Dermis blood vessel endothelial cell (primary cell): ENCODE data around the gene AGPAT1. TPM values are rescaled to one million over a fixed set of nuclear protein-coding genes. Genes with fewer than 3 reads are reported as not detected.

Experiments
- DNase-seq: peaks from one replicate; pipeline ENCODE4 v3.0.0; 2010
- total RNA-seq: library from RNA; depleted of rRNA; stranded (reverse); fragments of >200 nt; gene quantifications from 2 replicates; pipeline ENCODE4 v1.2.3, GENCODE V29; 2014

AGPAT1 gene
- total RNA-seq, 1 donor from 2014 or later: 9.5 TPM

DNA sequence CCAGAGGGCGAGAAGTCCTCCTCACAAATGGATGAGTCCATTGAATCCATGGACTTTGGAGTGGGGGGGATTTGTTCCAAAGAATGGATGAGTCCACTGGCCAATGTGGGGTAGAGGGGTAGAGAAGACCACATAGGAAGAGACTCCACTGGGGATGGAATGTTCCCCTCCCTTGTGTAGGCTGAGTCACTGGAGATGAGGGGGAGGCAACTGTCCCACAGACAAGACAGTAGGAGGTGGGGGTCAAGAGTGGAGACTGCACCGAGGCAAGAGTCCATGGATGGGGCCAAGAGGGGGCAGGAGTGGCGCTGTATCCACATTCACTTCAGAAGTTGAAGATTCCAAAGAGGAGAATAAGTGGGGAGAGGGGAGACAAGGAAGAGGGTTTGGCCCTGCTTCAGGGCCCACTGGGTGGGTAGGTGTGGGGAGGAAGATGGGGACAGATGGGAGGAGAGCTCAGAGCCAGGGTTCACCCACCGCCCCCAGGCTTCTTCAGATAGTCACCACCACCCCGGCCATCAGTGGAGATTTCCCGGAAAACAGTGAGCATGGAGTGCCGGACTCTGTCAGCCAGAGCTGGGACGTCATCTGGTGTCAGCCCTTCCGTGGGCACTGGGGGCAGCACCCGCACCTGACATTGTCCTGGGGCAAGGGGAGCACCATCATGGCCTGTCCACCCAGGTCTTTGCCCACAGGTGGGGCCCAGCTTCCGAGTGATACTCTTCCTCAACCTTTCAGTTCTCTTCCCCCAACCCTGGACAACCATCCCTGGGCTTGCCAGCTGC lies 6.9 kb downstream of the AGPAT1 start:
- no peak for DNase-seq

DNA sequence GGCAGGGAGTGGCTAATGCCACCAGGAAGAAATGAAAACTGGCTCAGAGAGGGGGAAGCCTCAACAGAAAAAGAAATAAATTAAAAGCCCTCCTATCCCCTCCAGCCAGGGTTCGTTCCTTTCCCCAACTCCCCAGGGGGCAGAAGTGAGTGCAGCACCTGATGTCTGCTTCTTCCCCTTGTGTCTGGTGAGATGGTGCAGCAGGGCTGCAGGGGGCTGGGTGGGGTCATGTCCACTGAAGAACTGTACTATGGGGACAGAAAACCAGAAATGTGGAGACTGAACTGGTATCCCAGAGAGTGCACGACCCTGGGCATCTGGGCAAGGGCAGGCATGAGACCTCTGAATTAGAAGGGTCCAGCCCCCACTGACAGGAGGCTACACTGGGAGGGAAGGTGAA lies 7.5 kb downstream of the AGPAT1 start:
- no peak for DNase-seq

DNA sequence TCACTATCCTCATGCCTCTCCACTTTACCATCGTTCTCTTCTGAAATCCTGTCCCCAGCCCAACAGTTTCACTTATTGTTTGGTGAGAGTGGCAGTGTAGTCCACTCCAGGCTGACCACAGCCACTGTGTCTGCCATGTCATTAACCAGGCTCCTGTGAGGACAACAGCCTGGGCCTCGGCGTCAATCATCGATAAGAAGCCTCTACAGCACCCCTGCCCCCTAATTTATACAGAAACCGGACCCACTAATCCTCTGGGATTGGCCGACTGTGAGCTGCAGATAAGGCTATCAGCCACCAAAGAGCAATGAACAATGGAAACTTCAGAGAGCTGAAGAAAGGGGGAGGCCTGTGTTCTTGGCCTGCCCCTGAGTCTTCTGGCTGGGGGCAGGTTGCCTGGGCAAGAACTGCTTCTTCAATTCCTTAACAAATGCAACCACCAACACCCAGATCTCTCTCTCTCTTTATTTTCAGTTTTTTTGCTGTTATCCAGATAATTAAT lies 8.1 kb downstream of the AGPAT1 start:
- DNase-seq: no peak

DNA sequence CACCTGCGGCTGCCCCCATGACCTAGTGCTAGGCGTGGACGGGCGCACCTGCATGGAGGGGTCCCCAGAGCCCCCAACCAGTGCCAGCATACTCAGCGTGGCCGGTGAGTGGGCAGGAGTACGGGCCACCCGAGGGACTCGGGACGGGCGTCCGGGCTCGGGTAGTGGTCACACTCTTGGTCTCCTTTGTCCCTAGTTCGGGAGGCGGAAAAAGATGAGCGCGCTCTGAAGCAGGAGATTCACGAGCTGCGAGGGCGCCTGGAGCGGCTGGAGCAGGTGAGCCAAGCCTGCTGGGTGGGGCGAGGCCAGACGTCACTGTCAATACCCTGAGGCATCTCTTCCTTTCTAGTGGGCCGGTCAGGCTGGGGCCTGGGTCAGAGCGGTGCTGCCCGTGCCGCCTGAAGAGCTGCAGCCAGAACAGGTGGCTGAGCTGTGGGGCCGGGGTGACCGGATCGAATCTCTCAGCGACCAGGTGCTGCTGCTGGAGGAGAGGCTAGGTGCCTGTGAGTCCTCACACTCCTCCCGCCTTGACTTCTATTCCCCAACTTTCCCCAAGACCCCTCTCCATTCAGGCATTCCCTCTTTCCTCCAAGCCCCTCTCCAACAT lies 8.6 kb downstream of the AGPAT1 start:
- DNase-seq: no peak

DNA sequence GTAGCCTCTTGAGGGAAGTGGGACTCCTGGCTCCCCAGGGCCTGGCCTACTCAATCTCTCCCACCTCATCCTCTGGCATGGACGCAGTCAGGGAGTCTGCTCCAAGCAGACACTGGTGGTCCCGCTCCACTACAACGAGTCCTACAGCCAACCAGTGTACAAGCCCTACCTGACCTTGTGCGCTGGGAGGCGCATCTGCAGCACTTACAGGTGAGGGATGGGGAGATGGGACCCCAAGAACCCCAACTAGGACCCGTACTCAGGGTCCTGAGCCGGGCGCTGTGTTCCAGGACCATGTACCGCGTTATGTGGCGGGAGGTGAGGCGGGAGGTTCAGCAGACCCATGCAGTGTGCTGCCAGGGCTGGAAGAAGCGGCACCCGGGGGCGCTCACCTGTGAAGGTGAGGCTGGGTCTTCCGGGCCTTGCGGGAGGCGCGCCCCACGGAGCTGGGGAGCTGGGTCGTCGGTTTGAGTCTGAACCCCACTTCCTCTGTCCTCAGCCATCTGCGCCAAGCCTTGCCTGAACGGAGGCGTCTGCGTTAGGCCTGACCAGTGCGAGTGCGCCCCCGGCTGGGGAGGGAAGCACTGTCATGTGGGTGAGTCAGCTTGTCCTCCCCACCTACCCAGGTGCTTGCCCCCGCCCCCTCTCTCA lies 9.3 kb downstream of the AGPAT1 start:
- no peak for DNase-seq

DNA sequence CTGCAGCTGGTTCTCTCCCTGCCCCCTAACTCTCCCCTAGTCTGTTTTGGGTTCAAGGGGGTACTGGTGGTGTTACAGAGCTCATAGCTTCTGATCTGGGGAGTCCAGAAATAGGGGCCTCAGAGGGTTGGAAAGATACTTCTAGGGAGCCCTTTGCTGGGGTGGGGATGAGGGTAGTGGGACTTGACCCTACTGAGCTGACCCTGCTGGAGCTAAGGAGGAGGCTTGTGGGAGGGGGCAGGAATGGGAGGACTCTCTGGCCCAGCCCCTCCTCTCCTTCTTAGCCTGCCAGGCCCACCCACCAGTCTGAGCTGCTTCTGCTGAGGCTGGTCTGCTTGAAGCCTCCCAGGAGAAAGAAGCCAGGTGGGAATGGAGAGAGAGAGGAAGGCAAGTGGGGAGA lies 11.6 kb downstream of the AGPAT1 start, which contains the start of gene EGFL8:
Gene EGFL8, plus strand, starts transcription at position 301 of the 400 bp plus-strand sequence. CDS start 1,571 bp downstream, outside the sequence.
- DNase-seq: no peak

DNA sequence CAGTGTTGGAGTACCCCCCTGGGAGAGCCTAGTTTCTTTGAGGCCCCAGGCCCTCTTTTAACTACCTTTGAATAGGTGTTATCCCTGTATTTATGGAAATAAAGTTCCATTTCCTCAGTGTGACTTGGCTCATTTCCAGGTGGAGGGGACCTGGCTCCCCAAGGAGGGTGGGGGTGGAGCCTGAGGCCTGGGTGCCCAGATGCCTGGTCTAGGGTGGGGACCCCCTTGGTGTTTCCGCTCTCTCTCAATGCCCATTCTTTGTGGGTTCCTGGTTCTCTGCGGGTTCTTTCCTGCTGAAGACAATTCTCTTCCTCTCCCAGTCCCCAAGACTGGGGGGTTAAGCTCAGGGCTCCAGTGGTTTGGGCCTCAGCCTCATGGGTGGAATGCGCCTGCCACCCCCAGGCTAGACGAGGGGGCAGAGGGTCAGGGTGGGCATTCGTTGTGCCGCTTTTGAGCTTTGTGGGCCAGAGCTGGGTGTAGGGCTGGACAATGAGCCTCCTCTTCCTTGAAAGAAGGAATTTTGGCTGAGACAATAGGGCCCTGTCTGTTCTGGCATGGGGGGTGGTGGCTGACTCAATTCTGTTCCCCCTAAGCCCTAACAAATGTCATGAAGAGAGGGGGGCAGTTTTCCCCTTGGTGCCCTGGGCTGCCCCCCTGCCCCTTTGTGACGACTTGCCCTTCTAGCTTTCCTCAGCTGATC lies 12.2 kb downstream of the AGPAT1 start:
- no peak for DNase-seq

DNA sequence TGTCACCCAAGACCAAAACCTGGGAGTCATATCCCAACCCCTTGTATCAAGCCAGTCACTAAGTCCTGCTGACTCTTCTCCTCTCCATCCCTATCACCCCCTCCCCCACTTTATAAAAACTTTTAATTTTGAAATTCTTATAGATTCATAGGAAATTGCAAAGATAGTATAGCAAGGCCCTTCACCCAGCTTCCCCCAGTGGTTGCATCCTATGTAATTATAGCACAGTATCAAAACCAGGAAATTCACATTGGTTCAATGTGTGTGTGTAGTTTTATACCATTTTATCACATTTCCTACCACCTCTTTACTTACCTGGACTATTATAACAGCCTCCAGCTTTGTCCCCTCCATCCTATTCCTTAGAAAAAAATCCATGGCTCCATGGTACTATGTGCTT lies 17.8 kb downstream of the AGPAT1 start:
- DNase-seq: no peak

DNA sequence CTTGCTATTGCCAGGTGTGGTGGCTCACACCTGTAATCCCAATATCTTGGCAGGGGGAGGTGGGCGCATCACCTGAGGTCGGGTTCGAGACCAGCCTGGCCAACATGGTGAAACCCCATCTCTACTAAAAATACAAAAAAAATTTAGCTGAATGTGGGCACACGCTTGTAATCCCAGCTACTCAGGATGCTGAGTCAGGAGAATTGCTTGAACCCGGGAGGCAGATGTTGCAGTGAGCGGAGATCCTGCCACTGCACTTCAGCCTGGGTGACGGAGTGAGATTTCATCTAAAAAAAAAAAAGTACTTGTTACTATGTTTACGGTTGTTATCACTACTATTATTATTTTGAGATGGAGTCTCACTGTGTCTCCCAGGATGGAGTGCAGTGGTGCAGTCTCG lies 19.0 kb downstream of the AGPAT1 start:
- no peak for DNase-seq

DNA sequence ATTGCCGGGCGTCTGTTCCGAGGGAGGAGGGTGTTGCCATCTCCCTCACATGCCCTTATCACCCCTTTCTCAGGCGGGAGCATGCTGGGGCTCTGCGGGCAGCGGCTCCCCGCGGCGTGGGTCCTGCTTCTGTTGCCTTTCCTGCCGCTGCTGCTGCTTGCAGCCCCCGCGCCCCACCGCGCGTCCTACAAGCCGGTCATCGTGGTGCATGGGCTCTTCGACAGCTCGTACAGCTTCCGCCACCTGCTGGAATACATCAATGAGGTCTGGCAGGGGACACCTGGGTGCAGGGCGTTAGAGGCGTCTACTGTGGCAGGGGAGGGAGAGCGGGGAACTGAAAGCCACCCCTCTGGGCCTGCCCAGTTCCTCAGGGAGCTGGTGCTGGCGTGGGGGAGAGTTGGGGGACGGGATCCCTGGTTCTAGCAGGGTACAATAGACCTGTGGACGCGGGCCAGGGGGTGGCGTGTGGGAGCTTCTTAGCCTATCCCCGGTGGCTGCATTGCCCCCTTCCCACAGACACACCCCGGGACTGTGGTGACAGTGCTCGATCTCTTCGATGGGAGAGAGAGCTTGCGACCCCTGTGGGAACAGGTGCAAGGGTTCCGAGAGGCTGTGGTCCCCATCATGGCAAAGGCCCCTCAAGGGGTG lies 21.2 kb downstream of the AGPAT1 start:
- peak; percentile 77 for DNase-seq

DNA sequence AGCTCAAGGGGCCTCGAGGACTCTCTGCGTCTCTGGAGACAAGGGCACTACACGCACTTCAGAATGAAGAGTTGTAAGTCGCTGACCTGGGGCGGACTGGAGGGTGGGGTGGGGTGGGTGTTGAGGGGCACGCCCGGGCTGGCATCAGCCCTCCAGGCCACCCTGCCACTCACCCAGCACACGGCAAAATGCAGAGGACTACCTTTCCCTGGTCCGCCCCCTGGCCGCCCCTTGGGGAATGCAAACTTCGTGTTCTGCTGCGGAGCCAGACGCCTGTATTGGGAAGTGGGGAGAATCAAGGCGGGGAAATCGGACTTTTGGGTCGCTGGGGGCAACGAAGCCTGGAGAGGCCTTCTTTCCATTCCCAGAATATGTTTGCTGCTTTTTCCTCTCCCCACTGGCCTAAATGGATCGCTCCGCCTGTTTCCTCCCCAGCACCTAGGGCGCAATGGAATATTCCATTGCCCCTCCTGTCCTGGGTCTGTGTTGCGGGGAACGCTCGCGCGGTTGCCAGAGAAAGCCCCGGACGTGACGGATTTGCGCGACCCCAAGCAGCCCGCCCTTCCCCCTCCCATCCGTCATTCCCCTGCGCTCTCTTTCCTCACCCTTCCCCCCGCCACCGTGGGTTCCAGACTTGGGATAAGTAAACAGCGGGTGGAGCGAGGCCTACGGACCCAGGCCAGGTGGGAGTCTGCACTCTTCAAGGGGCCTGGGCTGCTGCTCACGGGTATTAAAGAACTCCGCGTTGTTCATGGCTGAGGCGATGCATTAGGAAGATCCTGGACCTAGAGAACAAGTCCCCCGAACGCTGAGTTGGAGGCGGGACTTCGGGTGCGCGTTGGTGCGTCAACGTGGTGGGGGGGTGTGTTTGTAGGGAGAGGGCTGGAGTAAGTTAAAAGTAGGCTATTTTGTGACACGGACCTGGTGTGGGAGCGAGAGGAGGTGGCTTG lies 22.0 kb downstream of the AGPAT1 start, which contains the start of gene PPT2:
Gene PPT2, plus strand, starts transcription at position 578 of the 950 bp plus-strand sequence. CDS start 454 bp downstream, outside the sequence.
- peak; percentile 95 for DNase-seq

DNA sequence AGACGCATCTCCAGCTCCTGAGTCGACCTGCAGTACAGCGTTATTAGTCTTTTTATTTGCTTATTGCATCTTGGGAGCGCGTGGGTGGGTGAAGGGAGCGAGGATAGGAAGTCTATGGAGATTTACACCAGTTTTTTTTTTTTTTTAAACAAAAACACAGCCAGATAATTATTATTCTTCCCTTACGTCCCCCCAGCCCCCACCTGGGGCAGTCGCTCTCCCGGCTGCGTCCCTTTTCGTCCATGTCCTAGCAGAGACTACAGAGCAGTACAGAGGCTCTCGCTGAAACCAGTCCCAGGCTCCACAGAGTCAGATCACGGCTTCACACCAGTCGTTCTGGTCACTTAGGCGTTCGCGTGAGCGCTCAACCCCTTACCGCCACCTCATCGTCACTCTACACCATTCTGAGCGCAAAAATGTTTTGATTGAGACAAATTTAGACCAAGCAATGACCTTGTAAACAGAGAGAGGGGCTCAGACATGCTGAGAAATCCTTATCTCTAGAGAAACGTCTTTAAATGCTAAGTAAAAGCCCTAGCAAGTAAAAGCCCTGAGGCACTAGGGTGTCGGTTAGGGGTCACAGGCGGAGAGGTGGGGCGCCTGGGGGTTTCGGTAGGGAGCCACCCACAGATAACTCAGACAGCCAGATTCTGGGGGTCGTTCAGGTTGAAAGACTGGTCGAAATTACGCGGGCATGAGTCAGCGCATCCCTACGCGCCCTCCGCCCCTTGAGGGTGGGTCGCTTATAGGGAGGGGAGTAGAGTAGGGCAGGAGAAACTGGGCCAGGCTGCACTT lies 22.9 kb downstream of the AGPAT1 start:
- peak; percentile 36 for DNase-seq

DNA sequence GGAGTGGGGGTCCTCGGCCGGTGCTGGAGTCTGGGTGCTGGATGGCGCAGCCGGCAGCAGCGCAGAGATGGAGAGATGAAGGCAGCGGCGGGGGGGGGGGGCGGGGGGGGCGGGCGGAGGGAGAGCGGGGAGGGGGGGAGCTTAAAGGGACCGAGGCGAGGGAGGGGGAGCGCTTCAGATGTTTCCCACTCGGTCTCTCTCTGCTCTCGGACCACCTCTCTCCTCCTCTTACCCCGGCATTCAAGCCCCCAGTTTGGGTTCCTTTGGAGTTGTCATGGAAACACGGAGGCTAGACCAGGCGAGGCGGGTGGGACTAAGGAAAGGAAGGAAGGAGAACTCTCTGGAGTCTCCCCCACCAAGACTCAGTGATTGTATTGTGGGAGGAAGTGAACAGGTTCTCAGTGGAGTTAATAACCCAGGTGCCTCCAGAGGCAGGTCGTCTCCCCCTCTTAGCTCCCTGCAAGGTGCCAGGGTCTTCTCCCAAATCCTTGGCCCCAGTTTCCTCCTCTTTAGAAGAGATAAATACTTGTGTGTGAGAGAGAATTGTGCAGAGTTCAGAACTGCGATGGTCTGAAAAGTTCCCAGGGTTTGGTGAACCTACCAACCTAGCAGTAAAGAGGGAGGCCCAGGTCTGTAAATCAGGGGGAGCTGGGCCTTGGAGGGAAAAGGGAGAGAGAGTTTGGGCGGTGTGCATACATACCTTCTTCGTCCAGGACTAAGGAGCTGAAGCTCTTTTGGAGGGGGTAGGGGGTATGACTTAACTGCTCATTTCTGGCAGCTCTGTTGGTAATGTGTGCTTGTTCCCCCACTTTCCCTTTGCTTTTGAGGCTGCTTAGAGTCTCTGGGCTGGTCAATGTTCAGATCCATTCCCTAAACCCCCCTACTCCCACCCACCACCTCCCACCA lies 23.8 kb downstream of the AGPAT1 start, which contains the start of gene PRRT1:
Gene PRRT1, minus strand, starts transcription at position 77 of the 906 bp plus-strand sequence. CDS start 112 bp downstream, outside the sequence.
- DNase-seq: no peak

DNA sequence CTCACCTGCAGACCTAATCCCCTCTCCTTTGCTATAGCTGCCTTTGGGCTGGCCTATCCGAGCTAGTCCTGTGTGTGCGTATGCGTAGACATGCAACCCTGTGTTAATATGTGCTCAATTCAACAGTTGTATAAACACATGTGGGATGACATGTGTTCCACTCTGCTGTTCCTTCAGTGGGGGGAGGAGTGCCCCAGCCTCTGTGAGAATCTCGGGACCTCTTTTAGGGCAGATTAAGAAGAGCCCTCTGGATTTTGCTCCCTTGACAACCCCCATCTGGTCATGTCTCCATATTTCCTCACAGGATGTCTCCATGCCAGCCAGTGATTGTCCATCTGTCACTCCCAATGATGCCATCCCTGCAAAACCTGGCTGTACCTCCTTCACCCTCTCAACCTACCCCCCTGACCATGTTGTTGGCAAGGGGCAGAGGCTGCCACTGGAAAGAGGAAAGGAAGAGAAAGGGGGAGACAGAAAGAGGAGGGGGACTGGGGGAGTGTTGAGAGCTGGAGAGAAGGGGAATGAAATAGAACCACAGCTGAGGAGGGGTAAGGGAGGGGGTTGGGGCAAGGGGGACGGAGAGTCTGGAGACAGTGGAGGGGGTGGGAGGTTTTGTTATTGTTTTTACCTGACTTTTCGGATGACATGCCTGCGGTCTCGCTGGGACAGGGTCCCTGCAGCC lies 24.6 kb downstream of the AGPAT1 start:
- DNase-seq: no peak

DNA sequence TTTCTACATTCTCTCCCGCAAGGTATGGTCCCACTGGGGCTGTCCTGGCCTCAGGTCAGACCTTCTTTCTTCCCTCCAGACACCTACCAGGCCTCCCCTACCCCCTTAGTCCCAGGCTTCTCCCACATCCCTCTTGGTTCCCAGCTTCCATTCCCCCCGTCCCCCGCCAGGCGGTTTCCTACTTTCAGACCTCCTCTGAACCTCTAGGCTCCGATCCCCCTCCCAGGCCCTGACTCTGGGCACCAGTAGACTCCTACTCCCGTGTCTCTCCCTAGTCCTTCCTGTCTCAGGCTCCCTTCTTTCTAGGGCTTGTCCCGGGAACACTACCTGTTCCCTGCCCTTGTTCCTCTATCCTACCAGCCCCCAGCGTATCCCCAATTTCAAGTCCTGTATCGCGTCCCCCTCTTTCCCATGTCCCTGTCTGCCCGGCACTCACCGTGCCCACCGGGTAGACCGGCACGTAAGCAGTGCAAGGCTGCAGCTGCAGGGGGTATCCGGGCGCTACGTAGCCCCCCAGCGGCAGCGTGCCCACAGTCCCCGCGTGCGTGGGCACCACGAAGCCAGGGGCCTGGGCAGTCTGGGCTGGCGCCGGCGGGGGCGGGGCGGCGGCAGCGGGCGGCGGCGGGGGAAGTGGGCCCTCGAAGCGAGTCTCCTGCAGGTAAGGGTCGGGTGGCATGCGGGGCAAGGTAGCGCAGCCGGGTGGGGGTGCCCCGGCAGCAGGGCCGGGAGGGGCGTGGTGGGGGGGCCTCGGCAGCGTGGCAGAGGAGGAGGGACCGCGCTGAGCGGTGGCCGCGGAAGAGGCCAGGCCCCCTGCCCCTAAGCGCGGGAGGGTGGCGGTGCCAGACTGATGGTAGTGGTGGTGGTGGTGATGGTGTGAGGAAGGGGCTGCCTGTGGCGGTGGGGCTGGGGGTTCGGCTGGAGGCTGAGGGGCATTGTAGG lies 25.7 kb downstream of the AGPAT1 start:
- DNase-seq: no peak

DNA sequence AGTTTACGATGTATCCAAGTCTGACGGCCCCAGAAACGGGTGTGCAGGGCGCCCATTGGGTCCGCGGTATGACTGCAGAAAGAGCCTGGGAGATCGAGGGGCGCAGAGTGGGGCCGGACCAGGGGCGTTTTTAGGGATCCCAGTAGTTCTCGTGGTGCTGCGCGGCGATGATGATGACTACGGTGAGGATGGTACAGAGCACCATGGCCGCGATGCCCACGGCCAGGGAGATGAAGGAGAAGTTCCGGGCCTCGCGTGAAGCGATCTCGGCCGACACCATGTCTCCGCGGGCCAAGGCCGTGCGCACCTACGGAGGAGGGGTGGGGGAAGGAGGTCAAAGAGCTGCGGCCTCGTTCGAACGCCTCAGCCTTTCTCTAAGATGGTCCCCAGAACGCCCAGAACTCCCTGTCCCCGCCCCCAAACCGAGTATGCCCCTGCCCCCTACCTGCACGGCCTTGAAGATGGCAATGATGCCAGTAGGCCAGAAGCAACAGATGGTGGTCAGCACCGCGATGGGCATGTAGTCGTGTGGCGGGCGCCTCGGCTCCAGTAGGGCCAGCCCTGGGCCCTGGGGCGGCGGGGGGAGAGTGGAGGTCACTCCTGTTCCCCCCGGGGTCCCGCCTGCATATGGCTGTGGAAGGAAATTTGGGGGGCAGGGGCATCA lies 26.7 kb downstream of the AGPAT1 start:
- DNase-seq: no peak
